Neutrophil (primary cell): ENCODE measurements around the gene HSD17B7.

ENCODE experiments used
- H3K27ac ChIP-seq: fragments of 200-600 bp; sonication (generic); 2 replicates; pipeline ENCODE4 v1.5.1; 2016; ENCODE audit warnings: mild to moderate bottlenecking, moderate library complexity
- H3K27me3 ChIP-seq: fragments of 200-600 bp; sonication (generic); 2 replicates; pipeline ENCODE4 v1.6.0; 2016; ENCODE audit warnings: mild to moderate bottlenecking
- H3K36me3 ChIP-seq: fragments of 200-600 bp; sonication (generic); 2 replicates; pipeline ENCODE4 v1.5.1; 2017
- H3K4me1 ChIP-seq, 2 experiments: fragments of 200-600 bp in 1 of 2; sonication (generic) in 1 of 2; 1 replicate in 1 of 2; 2 replicates in 1 of 2; pipeline versions ENCODE4 v1.5.1 to v1.6.1; 2013 to 2016; ENCODE audit warnings: low read depth in 1 of 2, low read length in 1 of 2, mild to moderate bottlenecking in 1 of 2, moderate library complexity in 1 of 2; ENCODE audit not compliant: control insufficient read depth in 1 of 2, insufficient read depth in 1 of 2
- H3K4me3 ChIP-seq, 2 experiments: fragments of 200-600 bp in 1 of 2; sonication (generic) in 1 of 2; 1 replicate in 1 of 2; 2 replicates in 1 of 2; pipeline ENCODE4 v1.5.1; 2013 to 2016; ENCODE audit warnings: low read depth in 1 of 2, low read length in 1 of 2, mild to moderate bottlenecking in 1 of 2, moderate library complexity in 1 of 2
- H3K9me3 ChIP-seq: fragments of 200-600 bp; sonication (generic); 2 replicates; pipeline ENCODE4 v1.5.1; 2016
- TF ChIP-seq, protein P1 (sequence below): fragments of 200-600 bp; sonication (generic); IDR thresholded peaks from 2 replicates; pipeline ENCODE4 v1.5.1; 2016; ENCODE audit warnings: antibody characterized with exemption

Gene HSD17B7

GRCh38 chr1:162822391-162823200, 32.1 kb downstream of the HSD17B7 start:
- no peak overlapping the region for H3K4me3 ChIP-seq
- peaks cover 0 to 3% of the 10 kb centered on the region in 2 experiments for H3K4me1 ChIP-seq
- H3K27me3 ChIP-seq, result peaks cover 98% of the 10 kb centered on the region
- no peaks in the 10 kb centered on the region for H3K9me3 ChIP-seq
- TF ChIP-seq, protein P1, sequence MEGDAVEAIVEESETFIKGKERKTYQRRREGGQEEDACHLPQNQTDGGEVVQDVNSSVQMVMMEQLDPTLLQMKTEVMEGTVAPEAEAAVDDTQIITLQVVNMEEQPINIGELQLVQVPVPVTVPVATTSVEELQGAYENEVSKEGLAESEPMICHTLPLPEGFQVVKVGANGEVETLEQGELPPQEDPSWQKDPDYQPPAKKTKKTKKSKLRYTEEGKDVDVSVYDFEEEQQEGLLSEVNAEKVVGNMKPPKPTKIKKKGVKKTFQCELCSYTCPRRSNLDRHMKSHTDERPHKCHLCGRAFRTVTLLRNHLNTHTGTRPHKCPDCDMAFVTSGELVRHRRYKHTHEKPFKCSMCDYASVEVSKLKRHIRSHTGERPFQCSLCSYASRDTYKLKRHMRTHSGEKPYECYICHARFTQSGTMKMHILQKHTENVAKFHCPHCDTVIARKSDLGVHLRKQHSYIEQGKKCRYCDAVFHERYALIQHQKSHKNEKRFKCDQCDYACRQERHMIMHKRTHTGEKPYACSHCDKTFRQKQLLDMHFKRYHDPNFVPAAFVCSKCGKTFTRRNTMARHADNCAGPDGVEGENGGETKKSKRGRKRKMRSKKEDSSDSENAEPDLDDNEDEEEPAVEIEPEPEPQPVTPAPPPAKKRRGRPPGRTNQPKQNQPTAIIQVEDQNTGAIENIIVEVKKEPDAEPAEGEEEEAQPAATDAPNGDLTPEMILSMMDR, result no peak
- no peaks in the 10 kb centered on the region for H3K36me3 ChIP-seq
- no peak overlapping the region for H3K27ac ChIP-seq

DNA sequence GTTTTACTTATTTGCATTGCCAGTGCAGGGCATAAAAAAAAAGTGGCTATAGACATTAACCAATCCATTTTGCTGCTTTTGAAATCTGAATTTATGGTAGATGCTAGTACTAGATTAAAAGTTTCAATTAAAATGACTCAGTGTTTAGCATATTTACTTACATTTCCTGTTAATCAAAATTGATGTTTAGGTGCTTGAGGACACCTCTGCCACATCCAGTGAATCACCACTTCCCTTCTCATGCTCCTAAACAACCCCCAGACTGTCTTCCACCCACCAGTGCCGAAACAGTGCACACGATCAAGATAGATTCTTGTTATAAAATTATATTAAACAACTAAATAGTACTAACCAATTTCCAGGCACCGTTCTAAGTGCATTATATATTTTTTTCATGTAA, 32.7 kb downstream of the HSD17B7 start:
- H3K4me1 ChIP-seq, result peaks cover 0 to 3% of the 10 kb centered on the region in 2 experiments
- H3K27me3 ChIP-seq, result peaks cover 94% of the 10 kb centered on the region
- no peaks in the 10 kb centered on the region for H3K36me3 ChIP-seq
- TF ChIP-seq, protein P1, result no peak
- no peak overlapping the region for H3K27ac ChIP-seq
- H3K4me3 ChIP-seq, result no peak overlapping the region
- no peaks in the 10 kb centered on the region for H3K9me3 ChIP-seq

DNA sequence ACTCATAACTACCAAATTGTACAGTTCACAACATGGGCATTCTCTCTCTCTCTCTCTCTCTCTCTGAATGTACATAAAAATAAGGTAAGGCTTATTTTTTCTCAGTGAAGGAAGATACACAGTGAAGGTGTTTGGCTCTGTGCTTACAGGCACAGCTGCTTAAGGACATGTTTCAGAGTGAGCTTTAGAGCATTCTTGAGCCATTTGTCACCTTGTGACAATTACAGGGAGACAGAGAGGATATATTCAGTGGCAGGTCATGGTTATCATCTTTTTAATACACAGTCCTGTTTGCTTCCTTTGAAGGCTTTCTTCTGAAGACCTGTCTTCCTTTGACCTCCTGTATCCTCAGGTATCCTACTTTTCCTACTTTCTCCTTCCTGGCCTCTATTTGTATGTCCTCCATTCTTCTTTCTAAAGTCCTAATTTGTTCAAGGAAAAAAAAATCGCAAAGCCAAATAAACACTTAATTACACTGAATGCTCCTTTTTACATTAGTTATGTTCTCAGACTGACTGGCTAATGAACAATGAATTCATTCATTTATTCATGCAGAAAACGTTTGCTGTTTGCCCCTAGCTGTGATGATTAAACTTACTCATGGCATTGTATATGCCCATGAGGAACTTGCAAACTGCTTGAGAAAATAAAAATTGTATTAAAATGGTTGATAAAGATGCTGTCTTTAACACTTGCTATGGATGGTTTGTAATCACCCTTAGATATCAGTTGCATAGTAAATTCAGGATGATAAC, 33.4 kb downstream of the HSD17B7 start:
- TF ChIP-seq, protein P1, result no peak
- no peaks in the 10 kb centered on the region for H3K36me3 ChIP-seq

DNA sequence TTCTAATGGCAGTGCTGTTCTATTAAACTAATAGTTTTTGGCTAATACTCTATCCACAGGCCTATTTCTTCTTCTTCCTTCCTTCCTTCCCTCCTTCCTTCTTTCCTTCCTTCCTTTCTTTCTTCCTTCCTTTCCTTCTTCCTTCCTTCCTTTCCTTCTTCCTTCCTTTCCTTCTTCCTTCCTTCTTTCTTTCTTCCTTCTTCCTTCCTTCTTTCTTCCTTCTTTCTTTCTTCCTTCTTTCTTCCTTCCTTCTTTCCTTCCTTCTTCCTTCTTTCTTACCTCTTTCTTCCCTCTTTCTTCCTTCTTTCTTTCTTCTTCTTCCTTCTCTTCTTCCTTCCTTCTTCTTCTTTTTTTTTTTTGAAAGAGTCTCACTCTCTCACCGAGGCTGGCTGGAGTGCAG, 38.8 kb downstream of the HSD17B7 start:
- Histone ChIP-seq H3K27me3 (peaks cover 60% of the 10 kb centered on the region), H3K27ac (no peak overlapping the region), H3K36me3 (no peaks in the 10 kb centered on the region), H3K4me3 (no peak overlapping the region), H3K4me1 (no peaks in the 10 kb centered on the region), H3K9me3 (no peaks in the 10 kb centered on the region)
- TF ChIP-seq, protein P1, result no peak

More for the DNA sequence above, 33.4 kb downstream of the HSD17B7 start:
- H3K4me1 ChIP-seq, result peaks cover 0 to 3% of the 10 kb centered on the region in 2 experiments
- no peak overlapping the region for H3K27ac ChIP-seq
- peaks cover 91% of the 10 kb centered on the region for H3K27me3 ChIP-seq
- no peaks in the 10 kb centered on the region for H3K9me3 ChIP-seq
- H3K4me3 ChIP-seq, result no peak overlapping the region

DNA sequence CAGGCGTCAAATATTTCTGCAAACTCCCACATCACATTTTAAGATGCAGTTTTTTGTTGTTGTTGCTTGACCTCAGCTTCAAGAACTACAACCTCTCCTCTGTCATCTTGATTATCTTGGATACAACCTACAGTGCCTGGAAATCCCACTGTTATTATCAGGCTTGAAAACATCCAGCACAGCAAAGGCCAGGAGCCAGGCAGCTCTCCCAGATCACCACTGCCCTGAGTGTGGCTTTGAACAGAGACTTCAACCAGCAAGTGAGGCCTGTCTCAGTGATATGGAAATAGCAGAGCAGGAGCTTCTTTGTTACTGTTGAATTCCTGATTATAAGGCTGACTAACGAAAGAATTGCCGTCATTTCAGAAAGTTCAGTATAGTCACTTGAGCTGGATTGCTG, 42.0 kb downstream of the HSD17B7 start:
- Histone ChIP-seq H3K4me3 (no peak overlapping the region), H3K27me3 (peaks cover 36% of the 10 kb centered on the region), H3K9me3 (no peaks in the 10 kb centered on the region), H3K27ac (no peak overlapping the region), H3K4me1 (no peaks in the 10 kb centered on the region), H3K36me3 (no peaks in the 10 kb centered on the region)
- TF ChIP-seq, protein P1, result no peak
